Measurements from ENCODE around the gene GALK1.

GALK1 gene

DNA sequence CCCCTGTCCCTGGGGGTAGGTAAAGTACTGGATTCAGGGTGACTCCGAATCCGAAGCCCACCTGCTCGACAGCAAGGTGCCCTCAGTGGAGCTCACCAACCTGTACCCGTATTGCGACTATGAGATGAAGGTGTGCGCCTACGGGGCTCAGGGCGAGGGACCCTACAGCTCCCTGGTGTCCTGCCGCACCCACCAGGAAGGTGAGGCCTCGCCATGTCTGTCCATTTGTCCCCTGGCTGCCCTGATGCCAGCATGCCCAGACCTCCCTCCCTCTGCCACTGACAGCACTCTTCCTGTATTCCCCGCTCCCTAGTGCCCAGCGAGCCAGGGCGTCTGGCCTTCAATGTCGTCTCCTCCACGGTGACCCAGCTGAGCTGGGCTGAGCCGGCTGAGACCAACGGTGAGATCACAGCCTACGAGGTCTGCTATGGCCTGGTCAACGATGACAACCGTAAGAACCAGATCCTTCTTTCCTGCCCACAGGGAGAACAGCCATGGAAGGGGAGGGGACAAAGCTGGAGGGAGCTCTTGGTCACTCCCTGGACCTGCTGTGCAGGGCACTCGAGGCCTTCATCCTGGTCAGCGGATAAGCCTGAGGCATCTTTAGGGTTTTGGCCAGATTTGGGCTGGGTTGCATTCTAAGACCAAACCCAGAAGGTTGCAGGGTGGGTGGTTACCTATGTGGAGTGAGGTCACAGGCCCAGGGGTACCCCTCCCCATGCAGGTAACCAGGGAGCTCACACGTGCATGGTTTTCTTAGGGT lies 14.2 kb downstream of the GALK1 start:
- no peaks in the 10 kb centered on the region for H3K36me3 ChIP-seq (replicated peaks; ENCODE audit: low read depth, low read length)
- H3K79me2 ChIP-seq (ENCODE audit: low read length), result no peaks in the 10 kb centered on the region
- peaks cover 32% of the 10 kb centered on the region for H3K4me1 ChIP-seq (ENCODE audit: low read length)
- no peak for TF ChIP-seq EZH2phosphoT487 (IDR thresholded peaks at IDR 0.05; ENCODE audit: low read depth)
- TF ChIP-seq, protein P1, sequence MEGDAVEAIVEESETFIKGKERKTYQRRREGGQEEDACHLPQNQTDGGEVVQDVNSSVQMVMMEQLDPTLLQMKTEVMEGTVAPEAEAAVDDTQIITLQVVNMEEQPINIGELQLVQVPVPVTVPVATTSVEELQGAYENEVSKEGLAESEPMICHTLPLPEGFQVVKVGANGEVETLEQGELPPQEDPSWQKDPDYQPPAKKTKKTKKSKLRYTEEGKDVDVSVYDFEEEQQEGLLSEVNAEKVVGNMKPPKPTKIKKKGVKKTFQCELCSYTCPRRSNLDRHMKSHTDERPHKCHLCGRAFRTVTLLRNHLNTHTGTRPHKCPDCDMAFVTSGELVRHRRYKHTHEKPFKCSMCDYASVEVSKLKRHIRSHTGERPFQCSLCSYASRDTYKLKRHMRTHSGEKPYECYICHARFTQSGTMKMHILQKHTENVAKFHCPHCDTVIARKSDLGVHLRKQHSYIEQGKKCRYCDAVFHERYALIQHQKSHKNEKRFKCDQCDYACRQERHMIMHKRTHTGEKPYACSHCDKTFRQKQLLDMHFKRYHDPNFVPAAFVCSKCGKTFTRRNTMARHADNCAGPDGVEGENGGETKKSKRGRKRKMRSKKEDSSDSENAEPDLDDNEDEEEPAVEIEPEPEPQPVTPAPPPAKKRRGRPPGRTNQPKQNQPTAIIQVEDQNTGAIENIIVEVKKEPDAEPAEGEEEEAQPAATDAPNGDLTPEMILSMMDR (IDR thresholded peaks at IDR 0.05; ENCODE audit: low read depth, low read length), result no peak
- no peak overlapping the region for H3K4me3 ChIP-seq (ENCODE audit: low read length)
- H3K27ac ChIP-seq (ENCODE audit: low read length), result no peak overlapping the region
- H3K9me3 ChIP-seq (ENCODE audit: insufficient read depth, low read length), result no peaks in the 10 kb centered on the region
- H2AFZ ChIP-seq (ENCODE audit: low read depth, low read length), result no peak overlapping the region
- H4K20me1 ChIP-seq (ENCODE audit: insufficient read depth, low read length), result no peaks in the 10 kb centered on the region
- H3K4me2 ChIP-seq (ENCODE audit: low read length), result no peak overlapping the region
- H3K9ac ChIP-seq (ENCODE audit: low read length), result no peak overlapping the region
- H3K27me3 ChIP-seq (ENCODE audit: low read depth, low read length), result no peaks in the 10 kb centered on the region

DNA sequence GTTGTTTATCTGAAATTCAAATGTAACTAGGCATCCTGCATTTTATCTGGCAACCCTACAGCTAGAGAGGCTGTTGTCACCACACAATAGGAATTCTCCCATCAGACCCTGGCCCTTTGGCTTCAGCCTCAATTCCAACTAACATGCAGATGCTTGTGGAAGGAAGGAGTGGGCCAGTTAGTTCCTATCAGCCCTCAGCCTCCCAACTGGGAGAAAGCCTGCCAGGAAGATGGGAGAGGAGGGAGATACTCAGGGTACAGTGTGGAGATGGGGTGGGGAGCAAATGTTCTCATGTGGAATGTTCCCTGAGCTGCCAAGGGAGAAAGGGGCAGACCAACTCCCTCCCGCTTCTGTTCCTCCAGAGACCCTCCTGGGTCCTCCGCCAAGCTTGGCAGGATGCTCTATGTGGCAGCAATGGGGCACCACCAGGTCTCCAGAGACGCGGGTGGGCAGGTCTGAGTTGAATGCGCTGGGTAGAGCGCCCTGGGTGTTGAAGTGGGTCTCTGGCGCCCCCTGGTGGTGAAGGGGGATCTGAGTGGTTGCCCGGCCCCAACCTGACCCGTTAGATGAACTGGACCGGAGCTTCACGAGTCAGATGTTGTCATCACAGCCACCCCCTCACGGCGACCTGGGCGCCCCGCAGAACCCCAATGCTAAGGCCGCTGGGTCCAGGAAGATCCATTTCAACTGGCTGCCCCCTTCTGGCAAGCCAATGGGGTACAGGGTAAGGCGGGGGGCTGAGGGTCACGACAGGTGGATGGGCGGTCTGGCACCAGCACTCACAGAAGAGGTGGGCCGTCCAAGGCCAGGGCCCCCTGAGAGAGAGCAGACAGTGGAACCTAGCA lies 15.2 kb downstream of the GALK1 start:
- Histone ChIP-seq H3K9ac (ENCODE audit: low read length) (peak overlapping the region; percentile 31; the same call in 1 of the 2 replicates), H3K9me3 (ENCODE audit: insufficient read depth, low read length) (no peaks in the 10 kb centered on the region), H3K27ac (ENCODE audit: low read length) (no peak overlapping the region), H3K4me3 (ENCODE audit: low read length) (peak overlapping the region; percentile 75), H4K20me1 (ENCODE audit: insufficient read depth, low read length) (no peaks in the 10 kb centered on the region), H3K79me2 (ENCODE audit: low read length) (no peaks in the 10 kb centered on the region), H3K27me3 (ENCODE audit: low read depth, low read length) (no peaks in the 10 kb centered on the region), H3K36me3 (replicated peaks; ENCODE audit: low read depth, low read length) (no peaks in the 10 kb centered on the region), H3K4me2 (ENCODE audit: low read length) (peak overlapping the region; percentile 91), H2AFZ (ENCODE audit: low read depth, low read length) (peak overlapping the region; percentile 17; the same call in 1 of the 2 replicates), H3K4me1 (ENCODE audit: low read length) (peaks cover 30% of the 10 kb centered on the region)
- no peak for TF ChIP-seq EZH2phosphoT487 (IDR thresholded peaks at IDR 0.05; ENCODE audit: low read depth)
- TF ChIP-seq, protein P1 (IDR thresholded peaks at IDR 0.05; ENCODE audit: low read depth, low read length), result peak; percentile 93

DNA sequence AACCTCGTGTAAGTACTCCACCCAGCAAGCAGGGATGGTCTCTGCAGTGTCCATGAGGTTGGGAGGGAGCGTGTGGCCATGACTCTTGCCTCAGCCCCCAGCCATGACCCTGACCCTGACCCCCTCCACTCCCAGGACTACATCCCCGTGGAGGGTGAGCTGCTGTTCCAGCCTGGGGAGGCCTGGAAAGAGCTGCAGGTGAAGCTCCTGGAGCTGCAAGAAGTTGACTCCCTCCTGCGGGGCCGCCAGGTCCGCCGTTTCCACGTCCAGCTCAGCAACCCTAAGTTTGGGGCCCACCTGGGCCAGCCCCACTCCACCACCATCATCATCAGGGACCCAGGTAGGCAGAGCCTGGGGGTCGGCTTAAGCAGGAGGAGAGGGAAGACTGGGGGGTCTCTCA lies 16.3 kb downstream of the GALK1 start:
- no peaks in the 10 kb centered on the region for H3K9me3 ChIP-seq (ENCODE audit: insufficient read depth, low read length)
- no peaks in the 10 kb centered on the region for H4K20me1 ChIP-seq (ENCODE audit: insufficient read depth, low read length)
- TF ChIP-seq, protein P1 (IDR thresholded peaks at IDR 0.05; ENCODE audit: low read depth, low read length), result no peak
- TF ChIP-seq EZH2phosphoT487 (IDR thresholded peaks at IDR 0.05; ENCODE audit: low read depth), result no peak
- no peak overlapping the region for H2AFZ ChIP-seq (ENCODE audit: low read depth, low read length)
- peaks cover 20% of the 10 kb centered on the region for H3K4me1 ChIP-seq (ENCODE audit: low read length)
- H3K27ac ChIP-seq (ENCODE audit: low read length), result no peak overlapping the region
- H3K4me3 ChIP-seq (ENCODE audit: low read length), result no peak overlapping the region
- no peaks in the 10 kb centered on the region for H3K79me2 ChIP-seq (ENCODE audit: low read length)
- no peaks in the 10 kb centered on the region for H3K27me3 ChIP-seq (ENCODE audit: low read depth, low read length)
- H3K36me3 ChIP-seq (replicated peaks; ENCODE audit: low read depth, low read length), result no peaks in the 10 kb centered on the region
- no peak overlapping the region for H3K9ac ChIP-seq (ENCODE audit: low read length)
- H3K4me2 ChIP-seq (ENCODE audit: low read length), result no peak overlapping the region

DNA sequence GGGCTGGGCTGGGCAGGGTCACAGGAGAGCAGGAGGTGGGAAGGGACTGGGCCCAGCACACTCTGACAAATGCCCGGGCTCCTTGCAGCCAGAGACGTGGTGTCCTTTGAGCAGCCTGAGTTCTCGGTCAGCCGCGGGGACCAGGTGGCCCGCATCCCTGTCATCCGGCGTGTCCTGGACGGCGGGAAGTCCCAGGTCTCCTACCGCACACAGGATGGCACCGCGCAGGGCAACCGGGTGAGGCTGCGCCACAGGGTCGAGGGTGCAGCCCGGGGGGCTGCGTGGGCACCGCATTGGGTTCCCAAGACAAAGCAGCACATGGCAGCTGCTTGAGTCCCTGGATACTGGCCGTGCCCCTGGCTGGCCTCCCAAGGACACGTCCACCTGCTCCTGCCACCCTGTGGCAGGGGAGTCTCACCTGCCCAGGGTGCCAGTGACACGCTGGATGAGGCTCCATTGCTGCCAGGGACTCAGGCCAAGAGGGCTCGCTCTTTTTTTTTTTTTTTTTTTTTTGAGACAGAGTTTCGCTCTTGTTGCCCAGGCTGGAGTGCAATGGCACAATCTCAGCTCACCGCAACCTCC lies 21.3 kb downstream of the GALK1 start:
- H3K9ac ChIP-seq (ENCODE audit: low read length), result no peak overlapping the region
- no peak for TF ChIP-seq EZH2phosphoT487 (IDR thresholded peaks at IDR 0.05; ENCODE audit: low read depth)
- TF ChIP-seq, protein P1 (IDR thresholded peaks at IDR 0.05; ENCODE audit: low read depth, low read length), result no peak
- H3K79me2 ChIP-seq (ENCODE audit: low read length), result no peaks in the 10 kb centered on the region
- no peak overlapping the region for H3K27ac ChIP-seq (ENCODE audit: low read length)
- H3K9me3 ChIP-seq (ENCODE audit: insufficient read depth, low read length), result no peaks in the 10 kb centered on the region
- peaks cover 4% of the 10 kb centered on the region for H3K4me1 ChIP-seq (ENCODE audit: low read length)
- no peak overlapping the region for H3K4me3 ChIP-seq (ENCODE audit: low read length)
- no peaks in the 10 kb centered on the region for H3K36me3 ChIP-seq (replicated peaks; ENCODE audit: low read depth, low read length)
- no peaks in the 10 kb centered on the region for H4K20me1 ChIP-seq (ENCODE audit: insufficient read depth, low read length)
- no peak overlapping the region for H3K4me2 ChIP-seq (ENCODE audit: low read length)
- H3K27me3 ChIP-seq (ENCODE audit: low read depth, low read length), result no peaks in the 10 kb centered on the region
- H2AFZ ChIP-seq (ENCODE audit: low read depth, low read length), result no peak overlapping the region

Measured in OCI-LY3 (cell line).